Breast epithelium (tissue), 3 donors: ENCODE data around the gene CABLES1.

Experiments used
- CTCF ChIP-seq, 3 donors: fragments of 450-650 bp; IDR thresholded peaks; one replicate each; pipeline ENCODE4 v1.5.1; 2016 to 2017; ENCODE audit warnings: antibody characterized with exemption in 3 of 3, mild to moderate bottlenecking in 3 of 3, moderate library complexity in 3 of 3
- POLR2A ChIP-seq: fragments of 450-650 bp; IDR thresholded peaks from one replicate; pipeline ENCODE4 v1.6.1; 2016; ENCODE audit warnings: antibody characterized with exemption, mild to moderate bottlenecking, moderate library complexity
- POLR2AphosphoS5 ChIP-seq, 3 donors: sonication (generic); formaldehyde crosslinking; IDR thresholded peaks; one replicate each; pipeline ENCODE4 v1.6.1; 2017; ENCODE audit warnings: antibody characterized with exemption in 3 of 3

GRCh38 chr18:23155537-23155936, 20.3 kb downstream of the CABLES1 start:
- TF ChIP-seq CTCF (IDR thresholded peaks at IDR 0.05) (no peak), POLR2AphosphoS5 (IDR thresholded peaks at IDR 0.05) (no peak), POLR2A (no peak)
